K562 (cell line): ENCODE data around the gene KLHL35. TPM values are rescaled to one million over a fixed set of nuclear protein-coding genes. Genes with fewer than 3 reads are reported as not detected.

Source experiments
- ATAC-seq: fragments of 200-7000 bp; cut with Tn5 transposase; 3 replicates; pipeline ENCODE4 v1.9.1; 2020; ENCODE audit warnings: moderate library complexity
- BruUV-seq: library from RNA; stranded (reverse); fragments of 400-500 nt; replicated peaks from 2 replicates; lab custom pipeline; 2021; lab: Mats Ljungman, UMichigan
- CTCF ChIA-PET: fragments of 300-600 bp; formaldehyde crosslinking; extraction: SDS; loops from one replicate; lab custom pipeline; 2021; ENCODE audit warnings: low intra/inter-chr PET ratio; lab: Yijun Ruan, JAX
- POLR2A ChIA-PET: fragments of 300-600, 350-650 bp; sonication (Branson Sonifier 250); formaldehyde crosslinking; extraction: SDS; loops from one replicate; lab custom pipeline; 2021; ENCODE audit warnings: antibody characterized with exemption, inconsistent platforms; lab: Yijun Ruan, JAX
- DNase-seq, 4 experiments: peaks; one replicate each; pipeline versions ENCODE4 v3.0.0 to v3.0.0-alpha.2; 2011 to 2018; ENCODE audit warnings: low spot score in 3 of 4, mixed read lengths in 3 of 4; ENCODE audit errors: extremely low read depth in 1 of 4
- FAIRE-seq: peaks from 2 replicates; lab custom pipeline; 2011; peaks lifted over from hg19 to GRCh38; lab: Jason Lieb, UNC
- H2AFZ ChIP-seq: 2 replicates; pipeline ENCODE4 v1.6.0; 2011; ENCODE audit warnings: low read depth, low read length, control low read depth, inconsistent platforms
- H3K27ac ChIP-seq: fragments of 200-600 bp; 3 replicates; pipeline ENCODE4 v1.8.0; 2011; ENCODE audit warnings: low read depth, mild to moderate bottlenecking, control low read depth, inconsistent platforms, low read length, moderate library complexity, mixed read lengths; ENCODE audit errors: extremely low read depth
- H3K27me3 ChIP-seq, 2 experiments: fragments of 300-600 bp in 1 of 2; 2 replicates in 1 of 2; 3 replicates in 1 of 2; pipeline versions ENCODE4 v1.6.0 to v1.8.0; 2011; ENCODE audit warnings: inconsistent platforms in 2 of 2, low read length in 2 of 2, mild to moderate bottlenecking in 1 of 2, mixed read lengths in 1 of 2, moderate library complexity in 1 of 2; ENCODE audit not compliant: control insufficient read depth in 2 of 2, insufficient read depth in 2 of 2
- H3K36me3 ChIP-seq: fragments of 300-600 bp; 3 replicates; pipeline ENCODE4 v1.8.0; 2011; ENCODE audit warnings: mild to moderate bottlenecking, low read length, inconsistent platforms; ENCODE audit not compliant: control insufficient read depth, insufficient read depth
- H3K4me1 ChIP-seq, 2 experiments: fragments of 200-600 bp in 1 of 2; replicated peaks in 1 of 2; 2 replicates in 1 of 2; 3 replicates in 1 of 2; pipeline versions ENCODE4 v1.5.1 to v1.8.0; 2011; ENCODE audit warnings: inconsistent platforms in 2 of 2, low read length in 2 of 2, mild to moderate bottlenecking in 1 of 2, mixed read lengths in 1 of 2, moderate library complexity in 1 of 2; ENCODE audit not compliant: control insufficient read depth in 2 of 2, insufficient read depth in 2 of 2
- H3K4me2 ChIP-seq: 2 replicates; pipeline ENCODE4 v1.6.1; 2011; ENCODE audit warnings: low read length, control low read depth, inconsistent platforms, mixed read lengths; ENCODE audit not compliant: insufficient read depth
- H3K4me3 ChIP-seq: fragments of 200-600 bp; sonication (generic), shearing (Covaris generic); 2 replicates; pipeline ENCODE4 v1.5.1; 2016; ENCODE audit warnings: control low read depth, inconsistent platforms
- H3K79me2 ChIP-seq: fragments of 200-600 bp; 3 replicates; pipeline ENCODE4 v1.8.0; 2011; ENCODE audit warnings: low read length, inconsistent platforms; ENCODE audit not compliant: control insufficient read depth, insufficient read depth
- H3K9ac ChIP-seq, 2 experiments: 2 replicates each; pipeline versions ENCODE4 v1.6.0 to v1.6.1; 2011; ENCODE audit warnings: low read depth in 2 of 2, low read length in 2 of 2, control low read depth in 1 of 2, inconsistent platforms in 1 of 2, mild to moderate bottlenecking in 1 of 2, mixed read lengths in 1 of 2; ENCODE audit not compliant: insufficient read depth in 1 of 2
- H3K9me1 ChIP-seq: one replicate; pipeline ENCODE4 v1.6.0; 2011; ENCODE audit warnings: inconsistent platforms, mild to moderate bottlenecking, low read length, moderate library complexity; ENCODE audit not compliant: control insufficient read depth, insufficient read depth
- H3K9me3 ChIP-seq: replicated peaks from 2 replicates; pipeline ENCODE4 v1.5.1; 2011; ENCODE audit warnings: low read depth, low read length, inconsistent platforms; ENCODE audit not compliant: control insufficient read depth, insufficient read depth
- H4K20me1 ChIP-seq: replicated peaks from 2 replicates; pipeline ENCODE4 v1.6.1; 2011; ENCODE audit warnings: low read length, inconsistent platforms, mixed read lengths; ENCODE audit not compliant: control insufficient read depth, insufficient read depth
- ASH1L ChIP-seq: fragments of 450-650 bp; IDR thresholded peaks from 2 replicates; pipeline ENCODE4 v1.6.1; 2018; ENCODE audit warnings: borderline replicate concordance, mild to moderate bottlenecking, low read depth; ENCODE audit not compliant: partially characterized antibody
- ATF3 ChIP-seq, 2 experiments: fragments of 450-650 bp in 1 of 2; sonication (generic) in 1 of 2; formaldehyde crosslinking in 1 of 2; IDR thresholded peaks in 1 of 2; conservative IDR thresholded peaks in 1 of 2; 2 replicates each; pipeline versions ENCODE4 v1.6.1 to v1.8.1; 2016 to 2023; ENCODE audit warnings: mild to moderate bottlenecking in 2 of 2, moderate library complexity in 2 of 2, inconsistent platforms in 1 of 2, missing genetic modification reagents in 1 of 2
- ATF7 ChIP-seq: fragments of 450-650 bp; IDR thresholded peaks from 2 replicates; pipeline ENCODE4 v1.7.1; 2014; ENCODE audit warnings: mild to moderate bottlenecking, moderate library complexity
- EZH2 ChIP-seq: IDR thresholded peaks from 2 replicates; pipeline ENCODE4 v1.6.1; 2012; ENCODE audit warnings: low read depth, mild to moderate bottlenecking, inconsistent platforms, low read length, borderline replicate concordance
- HDAC1 ChIP-seq, 2 experiments: fragments of 450-650 bp; IDR thresholded peaks; 2 replicates each; pipeline ENCODE4 v1.6.1; 2016 to 2017; ENCODE audit warnings: inconsistent platforms in 1 of 2, mild to moderate bottlenecking in 1 of 2, moderate library complexity in 1 of 2
- HDAC3 ChIP-seq: fragments of 450-650 bp; IDR thresholded peaks from 2 replicates; pipeline ENCODE4 v1.6.1; 2018; ENCODE audit warnings: borderline replicate concordance, mild to moderate bottlenecking, moderate library complexity; ENCODE audit not compliant: partially characterized antibody
- HNRNPK ChIP-seq: fragments of 200-400 bp; formaldehyde crosslinking; IDR thresholded peaks from one replicate; pipeline ENCODE4 v1.6.1; 2018; ENCODE audit warnings: mild to moderate bottlenecking, low read depth, low read length; ENCODE audit not compliant: poor library complexity, severe bottlenecking
- HNRNPL ChIP-seq: fragments of 200-400 bp; formaldehyde crosslinking; IDR thresholded peaks from 2 replicates; pipeline ENCODE4 v1.6.1; 2017; ENCODE audit warnings: low read depth, mild to moderate bottlenecking, low read length
- HOXB6 ChIP-seq: fragments of 250-450 bp; sonication (Bioruptor Pico); IDR thresholded peaks from 2 replicates; pipeline ENCODE4 v1.5.1; 2022; ENCODE audit warnings: mild to moderate bottlenecking, borderline replicate concordance
- PYGO2 ChIP-seq: fragments of 450-650 bp; IDR thresholded peaks from 2 replicates; pipeline ENCODE4 v1.6.1; 2016; ENCODE audit warnings: mild to moderate bottlenecking, missing genetic modification characterization, moderate library complexity, missing compliant biosample characterization
- SMAD4 ChIP-seq: fragments of 250-450 bp; sonication (Bioruptor Pico); conservative IDR thresholded peaks from 2 replicates; pipeline ENCODE4 v1.8.0; 2021; ENCODE audit warnings: inconsistent platforms, mild to moderate bottlenecking, moderate library complexity
- SMC3 ChIP-seq: conservative IDR thresholded peaks from 2 replicates; pipeline ENCODE4 v1.6.1; 2011; ENCODE audit warnings: low read depth, low read length, improper control_type of control experiment; ENCODE audit not compliant: insufficient read depth
- TAF1 ChIP-seq: IDR thresholded peaks from 2 replicates; pipeline ENCODE4 v1.6.1; 2011; ENCODE audit warnings: mild to moderate bottlenecking, low read length, moderate library complexity; ENCODE audit not compliant: insufficient read depth, control insufficient read depth, severe bottlenecking; ENCODE audit errors: extremely low read depth
- TOE1 ChIP-seq, 2 experiments: fragments of 450-650 bp in 1 of 2; sonication (generic) in 1 of 2; formaldehyde crosslinking in 1 of 2; IDR thresholded peaks; 2 replicates each; pipeline versions ENCODE4 v1.7.1 to v1.8.0; 2016 to 2022; ENCODE audit warnings: borderline replicate concordance in 2 of 2, mild to moderate bottlenecking in 2 of 2, antibody characterized with exemption in 1 of 2, inconsistent platforms in 1 of 2, low read depth in 1 of 2, missing genetic modification reagents in 1 of 2, moderate library complexity in 1 of 2
- ZNF134 ChIP-seq: fragments of 250-450 bp; sonication (Bioruptor Pico); conservative IDR thresholded peaks from 2 replicates; pipeline ENCODE4 v1.4.0; 2020
- ZNF280A ChIP-seq: fragments of 450-650 bp; IDR thresholded peaks from 2 replicates; pipeline ENCODE4 v1.6.1; 2018; ENCODE audit warnings: mild to moderate bottlenecking, low read depth; ENCODE audit not compliant: partially characterized antibody
- ZNF324 ChIP-seq: fragments of 250-450 bp; sonication (Bioruptor Pico); IDR thresholded peaks from 2 replicates; pipeline ENCODE4 v1.4.0; 2020; ENCODE audit warnings: mild to moderate bottlenecking
- WGBS: fragments of 100-300 bp; shearing (Covaris generic); methylation state at CpG from one replicate; pipeline ENCODE4 v1.1.6; 2016; ENCODE audit warnings: low coverage, mixed read lengths; ENCODE audit not compliant: insufficient coverage; ENCODE audit errors: missing lambda C conversion rate; 5-methylcytosine and 5-hydroxymethylcytosine counted together
- in situ Hi-C: fragments of 300-500 bp; cut with MboI; formaldehyde crosslinking; loops from 4 replicates; pipeline ENCODE4 v1.15.0; 2018; ENCODE audit warnings: inconsistent platforms, mixed read lengths
- intact Hi-C: fragments of 100-400 bp; cut with micrococcal nuclease; formaldehyde crosslinking; loops from 2 replicates; pipeline ENCODE4 v1.14.2; 2022
- polyA plus RNA-seq, 8 experiments: library from polyadenylated mRNA; depleted of rRNA in 4 of 8; stranded (reverse) in 5 of 8; unstranded in 3 of 8; fragments of >200 nt; fragmentation: Nextera tagmentation in 2 of 8; fragmentation: Illumina TruSeq in 1 of 8; extraction: Ambion mirVana in 2 of 8; extraction: Trizol in 1 of 8; gene quantifications; 2 replicates each; pipeline versions ENCODE4 v1.2.1 to v1.2.3, GENCODE V29; 2011 to 2014; ENCODE audit warnings: inconsistent platforms in 1 of 8, missing spikeins in 1 of 8
- total RNA-seq, 7 experiments: library from RNA; depleted of rRNA in 6 of 7; stranded (reverse); fragments of >200 nt in 6 of 7; fragmentation: Illumina TruSeq in 2 of 7; extraction: Trizol in 2 of 7; gene quantifications; 2 replicates each; pipeline versions ENCODE4 v1.2.1 to v1.2.3, GENCODE V29; 2011 to 2021; ENCODE audit warnings: low replicate concordance in 1 of 7

The KLHL35 gene
- total and polyA plus RNA-seq, 9 of the 15 experiments (the other 6 are each of a cell fraction or from before 2014, with no cell fraction given), result not detected

GRCh38 chr11:75388386-75389275 lies 44.4 kb downstream of the KLHL35 start:
- Histone ChIP-seq H3K9me3 (no peaks in the 10 kb centered on the region), H2AFZ (peak overlapping the region; percentile 79), H3K27me3 (no peaks in the 10 kb centered on the region), H3K36me3 (no peaks in the 10 kb centered on the region), H4K20me1 (no peaks in the 10 kb centered on the region), H3K27ac (peak overlapping the region; percentile 37; the same call in 1 of the 3 replicates), H3K9ac (peak overlapping the region; percentile 40 to 78; a peak in 3 of 4 replicates), H3K4me1 (peaks cover 15% of the 10 kb centered on the region in 2 experiments), H3K4me3 (no peak overlapping the region), H3K9me1 (no peaks in the 10 kb centered on the region), H3K4me2 (peak overlapping the region; percentile 61), H3K79me2 (no peaks in the 10 kb centered on the region)
- ChIA-PET POLR2A (interaction anchor here (0.6 to 3.1 kb wide), 7 partner anchors 11 to 420 kb away, joined by 3 to 29 read pairs (median 3); partner anchors contain the start of gene RPS3), CTCF (interaction anchor here (0.6 to 3.5 kb wide), 12 partner anchors 52 to 1125 kb away, joined by 3 to 38 read pairs (median 4); no protein-coding TSS in a partner anchor)
- no TSS peak for BruUV-seq
- 21% methylated on average over 9 of the region's 9 CpGs for WGBS
- DNase-seq (peak; percentile 76 to 90 (median 80)), ATAC-seq (peak; percentile 86), FAIRE-seq (peak; percentile 93)
- intact Hi-C loops (loop anchor here (1.0 to 5.0 kb wide), 3 partner anchors 56 to 484 kb away; no protein-coding TSS in a partner anchor), in situ Hi-C loops (no loop called here)
- no peak for TF ChIP-seq EZH2
- TF ChIP-seq ATF3 (IDR thresholded peaks at IDR 0.05), result no peak
- TF ChIP-seq ATF3 (CRISPR knock-in tag; conservative IDR thresholded peaks at IDR 0.05), result no peak
- no peak for TF ChIP-seq ASH1L
- TF ChIP-seq HDAC1 (IDR thresholded peaks at IDR 0.05), result 0 out of 4 replicates have a peak, but pooled peaks of 1 of the 2 experiments have one; percentile 27
- 0 out of 2 replicates have a peak, but pooled peaks have one; percentile 24 for TF ChIP-seq ATF7
- TF ChIP-seq TAF1, result no peak
- no peak for TF ChIP-seq HNRNPK
- TF ChIP-seq SMAD4 (CRISPR knock-in tag), result 0 out of 2 replicates have a peak, but pooled peaks have one; percentile 45
- TF ChIP-seq SMC3, result peak; percentile 85
- no peak for TF ChIP-seq ZNF280A
- 0 out of 2 replicates have a peak, but pooled peaks have one; percentile 33 for TF ChIP-seq TOE1 (IDR thresholded peaks at IDR 0.05; ENCODE audit: borderline replicate concordance)
- no peak for TF ChIP-seq TOE1 (CRISPR knock-in tag; IDR thresholded peaks at IDR 0.05; ENCODE audit: borderline replicate concordance, low read depth)
- no peak for TF ChIP-seq HDAC3
- no peak for TF ChIP-seq PYGO2 (tag)
- no peak for TF ChIP-seq HNRNPL
- no peak for TF ChIP-seq HOXB6 (CRISPR knock-in tag)
- TF ChIP-seq ZNF134 (CRISPR knock-in tag), result no peak
- no peak for TF ChIP-seq ZNF324 (CRISPR knock-in tag)
